ENCODE data around the gene DNLZ.

DNLZ gene

DNA sequence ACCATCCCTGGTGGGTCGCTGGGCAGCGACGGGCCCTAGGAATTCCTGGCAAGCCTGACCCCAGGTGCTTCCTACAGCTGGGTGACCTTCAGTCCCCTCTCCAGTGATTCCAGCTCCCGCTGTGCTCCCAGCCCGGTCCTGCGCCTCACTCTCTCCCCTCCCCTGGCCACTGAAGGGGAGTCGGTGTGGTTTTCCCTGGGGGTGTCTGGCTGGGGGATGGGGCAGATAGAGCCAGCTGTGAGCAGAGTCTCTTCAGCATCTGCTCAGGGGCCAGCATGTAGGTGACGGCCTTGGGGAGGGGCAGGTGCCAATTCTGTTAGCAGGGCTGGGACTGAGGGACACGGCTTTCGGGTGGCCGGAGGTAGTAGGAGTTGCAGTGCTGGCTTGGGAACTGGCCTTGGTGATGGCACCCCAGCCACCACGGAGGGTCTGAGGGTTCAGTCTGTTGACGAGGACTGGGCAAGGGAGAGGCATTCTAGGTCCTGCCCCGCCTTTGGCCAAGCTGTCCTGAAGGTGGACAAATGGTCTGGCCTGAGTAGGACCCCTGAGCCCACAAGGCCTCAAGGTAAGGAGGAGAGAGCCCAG lies 33.0 kb downstream of the DNLZ start:
- DNase-seq (ENCODE audit: low read depth): no peak
- H3K4me3 ChIP-seq (ENCODE audit: low read depth, low read length): no peak overlapping the region
- TF ChIP-seq CTCF (IDR thresholded peaks at IDR 0.05; ENCODE audit: control insufficient read depth, extremely low read depth, insufficient read depth): no peak

- H3K4me3 ChIP-seq (ENCODE audit: low read depth, low read length): no peak overlapping the region
- no peak for DNase-seq (ENCODE audit: low read depth)
- TF ChIP-seq CTCF (IDR thresholded peaks at IDR 0.05; ENCODE audit: control insufficient read depth, extremely low read depth, insufficient read depth): no peak
Measured at GRCh38 chr9:136329636-136330405, 33.7 kb downstream of the DNLZ start.

- no peak overlapping the region for H3K4me3 ChIP-seq (ENCODE audit: low read depth, low read length)
- no peak for TF ChIP-seq CTCF (IDR thresholded peaks at IDR 0.05; ENCODE audit: control insufficient read depth, extremely low read depth, insufficient read depth)
- no peak for DNase-seq (ENCODE audit: low read depth)
Measured at GRCh38 chr9:136329211-136329627, 34.3 kb downstream of the DNLZ start.

- no peak for DNase-seq (ENCODE audit: low read depth)
- H3K4me3 ChIP-seq (ENCODE audit: low read depth, low read length): peak overlapping the region; percentile 68
- TF ChIP-seq CTCF (IDR thresholded peaks at IDR 0.05; ENCODE audit: control insufficient read depth, extremely low read depth, insufficient read depth): no peak
Measured at GRCh38 chr9:136328622-136329041, 34.9 kb downstream of the DNLZ start.

GRCh38 chr9:136328011-136328621 lies 35.4 kb downstream of the DNLZ start:
- no peak for DNase-seq (ENCODE audit: low read depth)
- TF ChIP-seq CTCF (IDR thresholded peaks at IDR 0.05; ENCODE audit: control insufficient read depth, extremely low read depth, insufficient read depth): no peak
- H3K4me3 ChIP-seq (ENCODE audit: low read depth, low read length): peak overlapping the region; percentile 68

GRCh38 chr9:136327304-136327974 lies 36.1 kb downstream of the DNLZ start, which contains the start of gene GPSM1:
Gene GPSM1, plus strand, starts transcription at chr9:136327539. Its CDS starts 157 bp downstream, at chr9:136327696.
- DNase-seq (ENCODE audit: low read depth): no peak
- TF ChIP-seq CTCF (IDR thresholded peaks at IDR 0.05; ENCODE audit: control insufficient read depth, extremely low read depth, insufficient read depth): no peak
- H3K4me3 ChIP-seq (ENCODE audit: low read depth, low read length): peak within 1 kb of the TSS; percentile 68
